ENCODE measurements around the gene DNAJC5G.

DNA sequence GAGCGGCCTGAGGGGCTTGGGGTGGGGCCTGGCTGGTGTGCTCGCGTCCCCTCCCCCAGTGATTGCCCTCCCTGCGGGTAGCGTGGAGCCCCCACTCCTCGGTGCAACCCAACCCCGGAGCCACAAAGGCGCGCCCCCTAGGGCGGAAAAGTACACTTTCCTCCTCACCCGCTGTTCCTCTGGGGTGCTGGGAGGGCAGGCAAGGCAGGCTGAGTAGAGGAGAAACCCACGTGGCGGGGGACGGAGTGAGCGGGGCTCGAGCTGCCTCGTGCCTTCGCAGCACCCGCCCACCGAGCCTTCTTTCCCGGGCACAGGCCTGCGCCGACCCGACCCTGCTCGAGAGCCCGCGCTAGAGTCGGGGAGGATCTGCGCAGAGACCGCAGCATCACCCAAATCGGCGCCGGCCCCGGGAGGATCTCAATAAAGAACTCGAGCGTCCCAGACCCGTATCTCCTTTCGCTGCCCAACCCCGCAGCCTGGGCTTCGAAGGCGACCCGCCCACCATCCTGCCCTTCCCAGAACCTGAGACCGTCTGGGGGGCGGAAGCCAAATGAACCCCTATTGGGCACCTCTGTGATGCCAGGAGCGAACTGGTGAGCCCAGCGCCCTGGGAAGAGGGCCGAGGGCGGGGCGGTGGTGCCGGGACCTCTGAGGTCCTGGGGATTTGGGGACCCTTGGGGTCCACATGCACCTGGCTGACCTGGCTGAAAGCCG is 31.5 kb downstream of the DNAJC5G start:
- TF ChIP-seq, protein P1, sequence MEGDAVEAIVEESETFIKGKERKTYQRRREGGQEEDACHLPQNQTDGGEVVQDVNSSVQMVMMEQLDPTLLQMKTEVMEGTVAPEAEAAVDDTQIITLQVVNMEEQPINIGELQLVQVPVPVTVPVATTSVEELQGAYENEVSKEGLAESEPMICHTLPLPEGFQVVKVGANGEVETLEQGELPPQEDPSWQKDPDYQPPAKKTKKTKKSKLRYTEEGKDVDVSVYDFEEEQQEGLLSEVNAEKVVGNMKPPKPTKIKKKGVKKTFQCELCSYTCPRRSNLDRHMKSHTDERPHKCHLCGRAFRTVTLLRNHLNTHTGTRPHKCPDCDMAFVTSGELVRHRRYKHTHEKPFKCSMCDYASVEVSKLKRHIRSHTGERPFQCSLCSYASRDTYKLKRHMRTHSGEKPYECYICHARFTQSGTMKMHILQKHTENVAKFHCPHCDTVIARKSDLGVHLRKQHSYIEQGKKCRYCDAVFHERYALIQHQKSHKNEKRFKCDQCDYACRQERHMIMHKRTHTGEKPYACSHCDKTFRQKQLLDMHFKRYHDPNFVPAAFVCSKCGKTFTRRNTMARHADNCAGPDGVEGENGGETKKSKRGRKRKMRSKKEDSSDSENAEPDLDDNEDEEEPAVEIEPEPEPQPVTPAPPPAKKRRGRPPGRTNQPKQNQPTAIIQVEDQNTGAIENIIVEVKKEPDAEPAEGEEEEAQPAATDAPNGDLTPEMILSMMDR (IDR thresholded peaks at IDR 0.05; ENCODE audit: low read depth, low read length), result no peak
- TF ChIP-seq EZH2phosphoT487 (IDR thresholded peaks at IDR 0.05; ENCODE audit: low read depth), result no peak
